Natural killer cell treated with Interleukin-12 subunit alpha and Interleukin-12 subunit beta and Interleukin-15 and Interleukin-18, amount 100 ng/mL, for 72 hours (primary cell): ENCODE data around the gene WDFY1. TPM values are rescaled to one million over a fixed set of nuclear protein-coding genes. Genes with fewer than 3 reads are reported as not detected.
A peak's percentile ranks its signal among the peaks of the same experiment; 100 is the strongest.

Source experiments
- ATAC-seq, 2 donors: fragments of 150-1000 bp; cut with Tn5 transposase in 1 of 2; sonication (Bioruptor Pico), chemical (Tn5 transposase) in 1 of 2; 2 replicates each; pipeline ENCODE4 v1.10.0; 2021
- DNase-seq: peaks from one replicate; pipeline ENCODE4 v3.0.0; 2022; ENCODE audit warnings: low spot score
- H3K27ac Mint-ChIP-seq, 2 donors: 1 replicate in 1 of 2; 2 replicates in 1 of 2; pipeline ENCODE4 v1.8.0; 2022; ENCODE audit warnings: mixed read lengths in 2 of 2, mild to moderate bottlenecking in 1 of 2, moderate library complexity in 1 of 2
- H3K27me3 Mint-ChIP-seq, 2 donors: 1 replicate in 1 of 2; 2 replicates in 1 of 2; pipeline ENCODE4 v1.8.0; 2022; ENCODE audit warnings: mixed read lengths in 2 of 2
- H3K36me3 Mint-ChIP-seq: one replicate; pipeline ENCODE4 v1.8.0; 2022; ENCODE audit warnings: mixed read lengths
- H3K4me1 Mint-ChIP-seq, 2 donors: 1 replicate in 1 of 2; 2 replicates in 1 of 2; pipeline ENCODE4 v1.8.0; 2022; ENCODE audit warnings: low read depth in 2 of 2, mixed read lengths in 2 of 2, mild to moderate bottlenecking in 1 of 2
- H3K4me3 Mint-ChIP-seq: one replicate; pipeline ENCODE4 v1.8.0; 2022; ENCODE audit warnings: mixed read lengths
- H3K9me3 Mint-ChIP-seq: 2 replicates; pipeline ENCODE4 v1.8.0; 2022; ENCODE audit warnings: mixed read lengths
- total RNA-seq, 2 donors: library from RNA; stranded (reverse); gene quantifications; one replicate each; pipeline ENCODE4 v1.2.3, GENCODE V29; 2022

The WDFY1 gene
- total RNA-seq, 2 donors from 2014 or later: 12.0 to 20.3 TPM

GRCh38 chr2:223835701-223836532 is 109.2 kb downstream of the WDFY1 start:
- DNase-seq (no peak), ATAC-seq (no peak)
- Mint-ChIP-seq H3K9me3 (no peaks in the 10 kb centered on the region), H3K36me3 (no peaks in the 10 kb centered on the region), H3K4me3 (peak overlapping the region; percentile 89), H3K27me3 (no peaks in the 10 kb centered on the region), H3K4me1 (peaks cover 9 to 12% of the 10 kb centered on the region in 2 donors), H3K27ac (peak overlapping the region in 1 of 2 donors; percentile 42)

- H3K36me3 Mint-ChIP-seq: no peaks in the 10 kb centered on the region
- H3K27me3 Mint-ChIP-seq: no peaks in the 10 kb centered on the region
- no peaks in the 10 kb centered on the region for H3K9me3 Mint-ChIP-seq
- H3K4me3 Mint-ChIP-seq: no peak overlapping the region
- no peak for DNase-seq
- ATAC-seq: no peak
- H3K4me1 Mint-ChIP-seq: peaks cover 9 to 12% of the 10 kb centered on the region in 2 donors
- H3K27ac Mint-ChIP-seq: no peak overlapping the region
These were observed 110.7 kb downstream of the WDFY1 start for GRCh38 chr2:223834431-223834830.

- Mint-ChIP-seq H3K9me3 (no peaks in the 10 kb centered on the region), H3K27me3 (no peaks in the 10 kb centered on the region), H3K4me3 (no peak overlapping the region), H3K36me3 (no peaks in the 10 kb centered on the region), H3K4me1 (peaks cover 9 to 12% of the 10 kb centered on the region in 2 donors), H3K27ac (no peak overlapping the region)
- no peak for DNase-seq
- no peak for ATAC-seq
These were observed 112.8 kb downstream of the WDFY1 start for GRCh38 chr2:223832241-223832903.

GRCh38 chr2:223829128-223829527 is 116.0 kb downstream of the WDFY1 start:
- no peaks in the 10 kb centered on the region for H3K9me3 Mint-ChIP-seq
- H3K27ac Mint-ChIP-seq: no peak overlapping the region
- DNase-seq (no peak), ATAC-seq (no peak)
- no peak overlapping the region for H3K4me3 Mint-ChIP-seq
- no peaks in the 10 kb centered on the region for H3K36me3 Mint-ChIP-seq
- no peaks in the 10 kb centered on the region for H3K4me1 Mint-ChIP-seq
- no peaks in the 10 kb centered on the region for H3K27me3 Mint-ChIP-seq

- H3K36me3 Mint-ChIP-seq: no peaks in the 10 kb centered on the region
- ATAC-seq: no peak
- DNase-seq: no peak
- H3K4me1 Mint-ChIP-seq: no peaks in the 10 kb centered on the region
- H3K4me3 Mint-ChIP-seq: no peak overlapping the region
- no peaks in the 10 kb centered on the region for H3K9me3 Mint-ChIP-seq
- H3K27me3 Mint-ChIP-seq: no peaks in the 10 kb centered on the region
- H3K27ac Mint-ChIP-seq: no peak overlapping the region
These were observed 116.8 kb downstream of the WDFY1 start for GRCh38 chr2:223828314-223828713.

- H3K27me3 Mint-ChIP-seq: no peaks in the 10 kb centered on the region
- H3K9me3 Mint-ChIP-seq: no peaks in the 10 kb centered on the region
These were observed 118.1 kb downstream of the WDFY1 start for GRCh38 chr2:223826995-223827394.

More at GRCh38 chr2:223826995-223827394, 118.1 kb downstream of the WDFY1 start:
- ATAC-seq (no peak), DNase-seq (no peak)
- Mint-ChIP-seq H3K4me3 (no peak overlapping the region), H3K4me1 (no peaks in the 10 kb centered on the region), H3K27ac (no peak overlapping the region), H3K36me3 (no peaks in the 10 kb centered on the region)

Other genes starting within 250 kb of the WDFY1 start
- gene AP1S3, start 107.8 kb downstream of the WDFY1 start, total RNA-seq: 1 to 10 TPM; 5.6 to 7.2 TPM
- gene MRPL44, start 12.1 kb upstream of the WDFY1 start, total RNA-seq: 10 to 100 TPM; 29.0 to 29.1 TPM
- 1 to 10 TPM; 1.2 to 2.6 TPM for gene SERPINE2, start 94.0 kb upstream of the WDFY1 start, total RNA-seq